ENCODE results near the gene NUDT14.
A peak's percentile ranks its signal among the peaks of the same experiment; 100 is the strongest.

NUDT14 gene

GRCh38 chr14:105180592-105181548, at the start of gene NUDT14:
Gene NUDT14 (minus strand): TSS chr14:105181312. CDS start chr14:105181209, 103 bp downstream.
- TF ChIP-seq GATA3 (IDR thresholded peaks at IDR 0.05; ENCODE audit: low read depth, low read length), result no peak
- TF ChIP-seq GATA2 (IDR thresholded peaks at IDR 0.05; ENCODE audit: low read depth, low read length), result no peak

DNA sequence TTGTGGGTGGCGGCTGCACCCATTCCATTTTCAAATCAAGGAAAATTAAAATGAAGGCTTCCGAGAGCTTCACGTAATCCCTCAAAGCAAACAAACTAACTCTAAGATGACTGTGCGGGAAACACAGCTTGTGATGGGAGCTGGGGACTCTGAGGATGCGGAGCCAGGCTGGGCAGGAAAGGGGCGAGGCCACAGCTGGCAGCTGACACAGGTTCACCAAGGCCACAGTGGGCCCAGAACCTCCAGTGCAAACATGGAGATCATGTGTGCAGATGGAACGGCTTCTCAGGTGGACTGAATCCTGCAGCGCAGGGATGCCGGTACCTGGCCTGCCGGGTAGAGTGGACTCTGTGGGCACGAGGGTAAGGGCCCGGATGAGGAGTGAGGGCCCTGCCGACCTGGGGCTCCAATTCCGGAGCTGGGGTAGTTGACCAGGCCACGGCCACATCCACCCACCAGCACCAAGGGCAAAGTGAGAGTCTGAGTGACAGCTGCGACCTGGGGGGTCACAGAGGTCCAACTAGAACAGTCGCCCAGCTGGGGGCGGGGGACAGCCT, 48.1 kb upstream of the NUDT14 start:
- TF ChIP-seq GATA3 (IDR thresholded peaks at IDR 0.05; ENCODE audit: low read depth, low read length) (no peak), GATA2 (IDR thresholded peaks at IDR 0.05; ENCODE audit: low read depth, low read length) (no peak)

GRCh38 chr14:105228562-105228961, 47.5 kb upstream of the NUDT14 start:
- TF ChIP-seq GATA2 (IDR thresholded peaks at IDR 0.05; ENCODE audit: low read depth, low read length) (no peak), GATA3 (IDR thresholded peaks at IDR 0.05; ENCODE audit: low read depth, low read length) (no peak)

DNA sequence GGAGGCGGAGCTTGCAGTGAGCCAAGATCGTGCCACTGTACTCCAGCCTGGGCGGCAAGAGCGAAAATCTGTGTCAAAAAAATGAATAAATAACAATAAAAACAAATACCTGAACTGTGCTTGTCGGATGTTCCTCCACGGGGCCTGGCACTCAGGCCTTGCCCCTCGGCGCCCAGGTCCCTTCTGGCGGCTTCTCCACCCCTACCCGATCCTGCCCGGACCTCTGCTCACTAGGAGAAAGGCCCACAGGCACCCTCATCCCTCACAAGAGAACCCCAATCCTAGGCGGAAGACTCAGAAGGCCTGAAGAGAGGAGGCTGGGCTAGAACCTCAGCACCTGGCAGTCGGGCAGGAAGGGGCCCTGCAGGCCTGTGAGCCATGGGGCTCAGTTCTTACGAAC, 46.2 kb upstream of the NUDT14 start:
- TF ChIP-seq GATA2 (IDR thresholded peaks at IDR 0.05; ENCODE audit: low read depth, low read length) (no peak), GATA3 (IDR thresholded peaks at IDR 0.05; ENCODE audit: low read depth, low read length) (no peak)

GRCh38 chr14:105226198-105226597, 45.1 kb upstream of the NUDT14 start:
- no peak for TF ChIP-seq GATA3 (IDR thresholded peaks at IDR 0.05; ENCODE audit: low read depth, low read length)
- no peak for TF ChIP-seq GATA2 (IDR thresholded peaks at IDR 0.05; ENCODE audit: low read depth, low read length)

- no peak for TF ChIP-seq GATA3 (IDR thresholded peaks at IDR 0.05; ENCODE audit: low read depth, low read length)
- TF ChIP-seq GATA2 (IDR thresholded peaks at IDR 0.05; ENCODE audit: low read depth, low read length), result no peak
Measured at GRCh38 chr14:105224845-105225570, 43.9 kb upstream of the NUDT14 start.

- no peak for TF ChIP-seq GATA2 (IDR thresholded peaks at IDR 0.05; ENCODE audit: low read depth, low read length)
- TF ChIP-seq GATA3 (IDR thresholded peaks at IDR 0.05; ENCODE audit: low read depth, low read length), result no peak
Measured at GRCh38 chr14:105223770-105224544, 42.8 kb upstream of the NUDT14 start.

GRCh38 chr14:105223260-105223659, 42.1 kb upstream of the NUDT14 start:
- TF ChIP-seq GATA2 (IDR thresholded peaks at IDR 0.05; ENCODE audit: low read depth, low read length) (no peak), GATA3 (IDR thresholded peaks at IDR 0.05; ENCODE audit: low read depth, low read length) (no peak)

- TF ChIP-seq GATA3 (IDR thresholded peaks at IDR 0.05; ENCODE audit: low read depth, low read length) (no peak), GATA2 (IDR thresholded peaks at IDR 0.05; ENCODE audit: low read depth, low read length) (no peak)
Measured at GRCh38 chr14:105221598-105222178, 40.6 kb upstream of the NUDT14 start.

- TF ChIP-seq GATA3 (IDR thresholded peaks at IDR 0.05; ENCODE audit: low read depth, low read length) (no peak), GATA2 (IDR thresholded peaks at IDR 0.05; ENCODE audit: low read depth, low read length) (peak; percentile 74)
Measured at GRCh38 chr14:105220699-105221597, 39.8 kb upstream of the NUDT14 start.

- TF ChIP-seq GATA3 (IDR thresholded peaks at IDR 0.05; ENCODE audit: low read depth, low read length) (no peak), GATA2 (IDR thresholded peaks at IDR 0.05; ENCODE audit: low read depth, low read length) (no peak)
Measured at GRCh38 chr14:105219753-105220152, 38.6 kb upstream of the NUDT14 start.

- TF ChIP-seq GATA3 (IDR thresholded peaks at IDR 0.05; ENCODE audit: low read depth, low read length), result no peak
- TF ChIP-seq GATA2 (IDR thresholded peaks at IDR 0.05; ENCODE audit: low read depth, low read length), result no peak
Measured at GRCh38 chr14:105219043-105219612, 38.0 kb upstream of the NUDT14 start.

Measured in SH-SY5Y (cell line).